GM10248 (cell line): ENCODE measurements around the gene TRIML2.

ENCODE experiments used
- CTCF ChIA-PET: fragments of 300-600 bp; sonication (Branson Sonifier 250); formaldehyde crosslinking; extraction: SDS; loops from one replicate; lab custom pipeline; 2021; ENCODE audit warnings: antibody characterized with exemption; lab: Yijun Ruan, JAX
- POLR2A ChIA-PET: fragments of 350-650 bp; sonication (Branson Sonifier 250); formaldehyde crosslinking; extraction: SDS; loops from one replicate; lab custom pipeline; 2020; ENCODE audit warnings: antibody characterized with exemption; lab: Yijun Ruan, JAX
- DNase-seq: peaks from one replicate; pipeline ENCODE4 v3.0.0; 2012; ENCODE audit errors: extremely low spot score
- TF ChIP-seq, protein P1 (sequence below): IDR thresholded peaks from 2 replicates; pipeline ENCODE4 v1.5.1; 2012; ENCODE audit warnings: mild to moderate bottlenecking, low read depth; ENCODE audit errors: extremely low read depth, missing control alignments, control extremely low read depth

Gene TRIML2

DNA sequence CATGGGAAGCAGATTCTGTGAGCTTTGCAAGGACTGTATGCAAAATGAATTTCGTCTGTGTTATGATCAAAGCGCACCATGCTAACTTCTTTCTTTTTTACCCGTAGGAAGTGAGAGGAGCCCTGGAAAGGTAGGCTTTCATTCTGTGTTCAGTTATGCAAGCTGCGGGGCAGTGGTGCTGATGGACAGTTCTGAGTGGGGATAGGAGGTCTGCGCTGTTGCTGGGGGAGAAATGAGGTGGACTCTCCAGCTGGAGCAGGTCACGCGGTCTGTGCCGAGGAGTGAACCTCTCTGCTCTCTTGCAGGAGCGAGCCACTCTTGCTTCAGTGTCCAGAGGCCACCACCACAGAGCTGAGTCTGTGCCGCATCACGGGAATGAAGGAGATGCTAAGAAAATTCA lies 34.3 kb upstream of the TRIML2 start:
- TF ChIP-seq, protein P1, sequence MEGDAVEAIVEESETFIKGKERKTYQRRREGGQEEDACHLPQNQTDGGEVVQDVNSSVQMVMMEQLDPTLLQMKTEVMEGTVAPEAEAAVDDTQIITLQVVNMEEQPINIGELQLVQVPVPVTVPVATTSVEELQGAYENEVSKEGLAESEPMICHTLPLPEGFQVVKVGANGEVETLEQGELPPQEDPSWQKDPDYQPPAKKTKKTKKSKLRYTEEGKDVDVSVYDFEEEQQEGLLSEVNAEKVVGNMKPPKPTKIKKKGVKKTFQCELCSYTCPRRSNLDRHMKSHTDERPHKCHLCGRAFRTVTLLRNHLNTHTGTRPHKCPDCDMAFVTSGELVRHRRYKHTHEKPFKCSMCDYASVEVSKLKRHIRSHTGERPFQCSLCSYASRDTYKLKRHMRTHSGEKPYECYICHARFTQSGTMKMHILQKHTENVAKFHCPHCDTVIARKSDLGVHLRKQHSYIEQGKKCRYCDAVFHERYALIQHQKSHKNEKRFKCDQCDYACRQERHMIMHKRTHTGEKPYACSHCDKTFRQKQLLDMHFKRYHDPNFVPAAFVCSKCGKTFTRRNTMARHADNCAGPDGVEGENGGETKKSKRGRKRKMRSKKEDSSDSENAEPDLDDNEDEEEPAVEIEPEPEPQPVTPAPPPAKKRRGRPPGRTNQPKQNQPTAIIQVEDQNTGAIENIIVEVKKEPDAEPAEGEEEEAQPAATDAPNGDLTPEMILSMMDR = no peak
- ChIA-PET CTCF (no interaction called here), POLR2A (no interaction called here)
- no peak for DNase-seq

DNA sequence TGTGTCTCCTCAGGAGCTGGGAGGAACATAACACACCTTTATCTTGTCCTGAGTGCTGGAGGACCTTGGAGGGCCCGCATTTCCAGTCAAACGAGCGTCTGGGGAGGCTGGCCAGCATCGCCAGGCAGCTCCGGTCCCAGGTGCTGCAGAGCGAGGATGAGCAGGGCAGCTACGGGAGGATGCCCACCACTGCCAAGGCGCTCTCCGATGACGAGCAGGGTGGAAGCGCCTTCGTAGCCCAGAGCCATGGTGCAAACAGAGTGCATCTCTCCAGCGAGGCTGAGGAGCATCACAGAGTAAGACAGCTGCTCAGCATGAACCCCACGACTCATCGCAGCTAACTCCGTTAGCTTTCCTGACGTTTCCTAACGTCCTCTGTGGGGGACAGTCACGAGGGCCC lies 30.3 kb upstream of the TRIML2 start:
- ChIA-PET POLR2A (no interaction called here), CTCF (no interaction called here)
- TF ChIP-seq, protein P1 = no peak
- DNase-seq = no peak

DNA sequence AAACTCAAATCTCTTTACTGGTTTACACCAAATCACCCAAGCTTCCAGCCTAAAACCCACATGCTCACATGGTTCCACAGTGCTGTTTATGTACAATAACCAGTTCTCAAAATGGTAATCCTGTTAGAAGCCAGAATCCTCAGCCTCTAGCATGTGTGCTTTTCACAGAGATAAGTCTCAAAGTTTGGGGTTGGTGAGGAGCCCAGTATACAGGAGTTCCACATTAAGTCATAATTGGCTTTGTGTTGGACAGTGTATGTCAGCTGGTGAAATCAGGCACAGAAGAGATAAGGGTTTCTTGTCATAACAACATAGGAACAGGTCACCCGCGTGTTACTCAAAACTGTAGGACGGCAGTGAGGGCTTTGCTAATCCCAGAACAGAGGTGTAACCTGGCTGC lies 29.7 kb upstream of the TRIML2 start, which contains the start of gene TRIML1:
Gene TRIML1 (plus strand): TSS at position 301 of the 400 bp plus-strand sequence. CDS start 118 bp downstream, outside the sequence.
- DNase-seq = no peak
- POLR2A ChIA-PET = no interaction called here
- CTCF ChIA-PET = no interaction called here
- TF ChIP-seq, protein P1 = no peak

DNA sequence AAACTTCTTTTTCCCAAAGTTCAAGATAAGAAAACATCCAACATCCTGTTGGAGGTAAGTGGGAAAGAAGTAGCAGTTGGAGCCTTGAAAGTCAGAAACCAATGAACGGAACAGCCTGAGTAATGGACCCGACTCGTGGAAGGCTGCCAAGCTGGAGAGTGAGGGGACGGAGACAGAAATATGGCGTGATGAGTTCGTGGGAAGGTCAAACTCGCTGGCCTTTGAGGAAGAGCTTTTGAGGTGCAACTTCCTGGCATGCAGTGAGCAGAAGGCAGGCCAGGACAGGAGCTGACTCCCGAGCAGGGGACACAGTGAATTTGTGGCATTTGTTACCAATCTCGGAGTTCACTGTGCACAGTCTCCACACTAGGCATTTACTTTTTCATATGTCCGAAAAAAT lies 28.8 kb upstream of the TRIML2 start:
- ChIA-PET CTCF (no interaction called here), POLR2A (no interaction called here)
- TF ChIP-seq, protein P1 = no peak
- DNase-seq = no peak

DNA sequence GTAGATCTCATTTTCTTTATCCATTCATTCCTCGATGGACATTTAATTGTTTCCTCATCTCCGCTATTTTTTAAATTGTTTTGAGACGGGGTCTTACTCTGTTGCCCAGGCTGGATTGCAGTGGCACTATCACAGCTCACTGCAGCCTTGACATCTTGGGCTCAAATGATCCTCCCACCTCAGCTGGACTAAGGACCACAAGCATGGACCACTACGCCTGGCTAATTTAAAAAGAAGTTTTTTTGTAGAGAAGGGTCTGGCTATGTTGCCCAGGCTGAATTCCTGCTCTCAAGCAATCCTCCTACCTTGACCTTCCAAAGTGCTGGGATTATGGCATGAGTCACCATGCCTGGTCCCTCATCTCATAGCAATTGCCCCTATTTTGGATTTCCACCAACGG lies 22.8 kb upstream of the TRIML2 start:
- DNase-seq = no peak
- POLR2A ChIA-PET = no interaction called here
- TF ChIP-seq, protein P1 = no peak
- CTCF ChIA-PET = interaction anchor here (1.3 kb wide), 1 partner anchor 9 kb away, joined by 3 read pairs; no protein-coding TSS in a partner anchor

DNA sequence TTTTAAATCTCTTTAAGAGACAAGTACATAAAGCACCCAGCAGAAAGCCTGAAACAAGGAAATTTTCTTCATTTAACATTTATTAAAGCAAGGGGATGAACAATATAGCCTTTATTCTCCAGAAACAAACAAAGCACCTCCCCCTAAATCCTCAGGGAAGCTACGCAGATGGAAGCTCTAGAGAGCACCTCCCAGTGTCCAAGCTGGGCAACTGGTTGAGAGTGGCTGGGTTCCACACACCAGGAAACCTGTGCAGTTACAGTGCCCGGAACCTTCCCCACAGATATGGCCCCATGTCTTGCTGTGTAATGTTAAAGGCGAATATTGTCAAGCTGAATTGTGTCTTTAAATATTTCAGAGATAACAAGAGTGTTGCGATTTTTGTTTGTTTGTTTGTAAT lies 21.0 kb upstream of the TRIML2 start:
- no peak for DNase-seq
- TF ChIP-seq, protein P1 = no peak
- CTCF ChIA-PET = interaction anchor here (1.3 to 1.4 kb wide), 2 partner anchors 8 to 85 kb away, joined by 3 to 5 read pairs; no protein-coding TSS in a partner anchor
- POLR2A ChIA-PET = no interaction called here

DNA sequence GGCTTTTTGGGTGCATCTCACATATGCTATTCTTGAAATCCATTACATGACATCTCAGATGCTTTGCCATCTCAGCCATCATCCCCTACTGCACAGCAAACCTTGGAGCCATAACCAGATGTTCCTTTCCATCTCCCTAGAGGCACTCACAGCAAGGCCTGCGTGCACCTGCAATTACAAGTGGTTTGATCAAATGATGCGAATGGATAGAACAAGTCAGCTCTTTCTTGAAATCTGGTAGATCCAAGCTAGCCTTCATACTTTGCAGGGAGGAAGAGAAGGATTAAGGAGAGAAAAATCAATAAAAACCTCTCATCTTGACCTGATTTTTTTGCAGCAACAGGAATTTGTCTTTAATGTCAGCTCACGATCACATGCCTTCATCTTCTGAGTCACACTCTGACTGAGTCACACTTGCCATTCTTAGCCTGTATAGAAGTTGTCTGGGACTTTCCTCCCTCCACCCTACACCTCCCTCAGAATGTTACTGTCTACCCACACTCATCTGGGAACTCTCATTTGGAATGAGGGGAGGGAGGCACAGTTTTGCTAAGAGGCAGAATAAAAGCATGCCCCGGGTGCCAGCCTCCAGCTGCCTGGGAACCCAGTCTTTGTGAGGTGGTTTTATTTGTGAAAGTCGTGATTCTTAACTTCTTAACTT lies 17.9 kb upstream of the TRIML2 start:
- TF ChIP-seq, protein P1 = no peak
- POLR2A ChIA-PET = no interaction called here
- CTCF ChIA-PET = no interaction called here
- no peak for DNase-seq
